IMR-90 (cell line): ENCODE results near the gene RNF17. TPM values are rescaled to one million over a fixed set of nuclear protein-coding genes. Genes with fewer than 3 reads are reported as not detected.

ENCODE experiments used
- ATAC-seq: fragments of 200-7000 bp; cut with Tn5 transposase; 2 replicates; pipeline ENCODE4 v1.9.1; 2020; ENCODE audit warnings: low read depth, mild to moderate bottlenecking, moderate library complexity
- BruUV-seq: library from RNA; stranded (reverse); fragments of 400-500 nt; replicated peaks from 2 replicates; lab custom pipeline; 2021; lab: Mats Ljungman, UMichigan
- CTCF ChIA-PET: fragments of 300-600 bp; formaldehyde crosslinking; extraction: SDS; loops from one replicate; lab custom pipeline; 2021; ENCODE audit warnings: antibody characterized with exemption; lab: Yijun Ruan, JAX
- POLR2A ChIA-PET: fragments of 300-600 bp; sonication (Branson Sonifier 250); formaldehyde crosslinking; loops from one replicate; lab custom pipeline; 2022; ENCODE audit warnings: antibody characterized with exemption; ENCODE audit not compliant: unreplicated experiment; lab: Charles Lee
- DNase-seq: peaks from one replicate; pipeline ENCODE4 v3.0.0; 2013
- H2AFZ ChIP-seq: replicated peaks from 2 replicates; pipeline ENCODE3; 2013; ENCODE audit warnings: low read length, mild to moderate bottlenecking; ENCODE audit not compliant: poor library complexity
- H2AK5ac ChIP-seq: 2 replicates; pipeline ENCODE4 v1.6.1; 2013; ENCODE audit warnings: low read depth, low read length, inconsistent platforms
- H2AK9ac ChIP-seq: replicated peaks from 2 replicates; pipeline ENCODE3; 2013; ENCODE audit warnings: mild to moderate bottlenecking, low read depth, low read length, moderate library complexity; ENCODE audit not compliant: poor library complexity
- H2BK120ac ChIP-seq: 2 replicates; pipeline ENCODE4 v1.6.1; 2013; ENCODE audit warnings: low read depth, low read length, inconsistent platforms
- H2BK15ac ChIP-seq: 3 replicates; pipeline ENCODE4 v1.6.1; 2013; ENCODE audit warnings: low read depth, low read length, inconsistent platforms
- H2BK20ac ChIP-seq: 2 replicates; pipeline ENCODE4 v1.6.1; 2013; ENCODE audit warnings: low read depth, mild to moderate bottlenecking, inconsistent platforms, low read length, moderate library complexity
- H2BK5ac ChIP-seq: 2 replicates; pipeline ENCODE4 v1.6.1; 2013; ENCODE audit warnings: mild to moderate bottlenecking, low read depth, low read length, inconsistent platforms; ENCODE audit not compliant: poor library complexity, severe bottlenecking
- H3K14ac ChIP-seq: replicated peaks from 2 replicates; pipeline ENCODE4 v1.6.1; 2013; ENCODE audit warnings: low read depth, low read length, inconsistent platforms
- H3K18ac ChIP-seq: 2 replicates; pipeline ENCODE4 v1.6.1; 2013; ENCODE audit warnings: low read depth, low read length, control low read depth
- H3K23ac ChIP-seq: 2 replicates; pipeline ENCODE4 v1.6.1; 2013; ENCODE audit warnings: low read depth, low read length, inconsistent platforms
- H3K27ac ChIP-seq: 2 replicates; pipeline ENCODE4 v1.5.1; 2013; ENCODE audit warnings: mild to moderate bottlenecking, control low read depth, low read length; ENCODE audit not compliant: insufficient read depth
- H3K27me3 ChIP-seq: 2 replicates; pipeline ENCODE4 v1.6.1; 2013; ENCODE audit warnings: low read length; ENCODE audit not compliant: control insufficient read depth, insufficient read depth
- H3K36me3 ChIP-seq: 2 replicates; pipeline ENCODE4 v1.6.1; 2013; ENCODE audit warnings: low read length, mixed read lengths; ENCODE audit not compliant: control insufficient read depth, insufficient read depth
- H3K4ac ChIP-seq: 2 replicates; pipeline ENCODE4 v1.6.1; 2013; ENCODE audit warnings: low read depth, low read length, inconsistent platforms
- H3K4me1 ChIP-seq: 2 replicates; pipeline ENCODE4 v1.6.1; 2013; ENCODE audit warnings: low read length, mixed read lengths; ENCODE audit not compliant: control insufficient read depth, insufficient read depth
- H3K4me2 ChIP-seq: 2 replicates; pipeline ENCODE4 v1.6.1; 2013; ENCODE audit warnings: low read depth, mild to moderate bottlenecking, control low read depth, low read length, moderate library complexity
- H3K4me3 ChIP-seq: 2 replicates; pipeline ENCODE4 v1.5.1; 2013; ENCODE audit warnings: low read depth, mild to moderate bottlenecking, control low read depth, low read length, moderate library complexity; ENCODE audit not compliant: insufficient read depth
- H3K56ac ChIP-seq: 2 replicates; pipeline ENCODE4 v1.6.1; 2013; ENCODE audit warnings: low read length, inconsistent platforms; ENCODE audit not compliant: insufficient read depth; ENCODE audit errors: extremely low read depth
- H3K79me1 ChIP-seq, 2 experiments: 2 replicates each; pipeline ENCODE4 v1.6.1; 2013; ENCODE audit warnings: low read length in 2 of 2, inconsistent platforms in 1 of 2, low read depth in 1 of 2
- H3K9ac ChIP-seq: 2 replicates; pipeline ENCODE4 v1.6.1; 2013; ENCODE audit warnings: low read depth, low read length, control low read depth
- H3K9me1 ChIP-seq: 2 replicates; pipeline ENCODE4 v1.6.1; 2013; ENCODE audit warnings: low read length, inconsistent platforms; ENCODE audit not compliant: insufficient read depth
- H3K9me3 ChIP-seq: 2 replicates; pipeline ENCODE4 v1.6.1; 2013; ENCODE audit warnings: low read length; ENCODE audit not compliant: control insufficient read depth, insufficient read depth
- H4K20me1 ChIP-seq: 2 replicates; pipeline ENCODE4 v1.6.1; 2013; ENCODE audit warnings: low read length, inconsistent platforms; ENCODE audit not compliant: insufficient read depth
- H4K5ac ChIP-seq: 2 replicates; pipeline ENCODE4 v1.6.1; 2013; ENCODE audit warnings: mild to moderate bottlenecking, low read depth, low read length, control low read depth
- H4K8ac ChIP-seq, 2 experiments: 2 replicates each; pipeline ENCODE4 v1.6.1; 2013; ENCODE audit warnings: low read depth in 2 of 2, low read length in 2 of 2, control low read depth in 1 of 2, inconsistent platforms in 1 of 2
- H4K91ac ChIP-seq: 2 replicates; pipeline ENCODE4 v1.6.1; 2013; ENCODE audit warnings: low read depth, low read length, inconsistent platforms; ENCODE audit not compliant: insufficient read depth
- BHLHE40 ChIP-seq: fragments of 150-350 bp; IDR thresholded peaks from 2 replicates; pipeline ENCODE4 v1.6.1; 2016; ENCODE audit warnings: mild to moderate bottlenecking, low read depth, low read length
- CEBPB ChIP-seq: IDR thresholded peaks from 2 replicates; pipeline ENCODE4 v1.6.1; 2012; ENCODE audit warnings: low read depth, low read length, improper control_type of control experiment
- CHD1 ChIP-seq: IDR thresholded peaks from 2 replicates; pipeline ENCODE4 v1.6.1; 2012; ENCODE audit warnings: low read depth, low read length, improper control_type of control experiment
- FOS ChIP-seq: fragments of 150-350 bp; IDR thresholded peaks from 2 replicates; pipeline ENCODE4 v1.6.1; 2016; ENCODE audit warnings: low read depth, low read length
- MAZ ChIP-seq: IDR thresholded peaks from 2 replicates; pipeline ENCODE4 v1.6.1; 2012; ENCODE audit warnings: low read depth, mild to moderate bottlenecking, low read length, improper control_type of control experiment, moderate library complexity, borderline replicate concordance
- RFX5 ChIP-seq: IDR thresholded peaks from 2 replicates; pipeline ENCODE4 v1.8.0; 2012; ENCODE audit warnings: low read depth, mild to moderate bottlenecking, low read length, moderate library complexity
- SMC3 ChIP-seq: fragments of 150-350 bp; IDR thresholded peaks from 2 replicates; pipeline ENCODE4 v1.6.1; 2016; ENCODE audit warnings: low read depth, mild to moderate bottlenecking, antibody characterized with exemption, low read length, moderate library complexity
- WGBS, 2 experiments: methylation state at CpG; one replicate each; pipeline versions ENCODE4 v1.1.5 to v1.1.7; 2013; ENCODE audit warnings: missing lambda C conversion rate in 2 of 2; ENCODE audit not compliant: insufficient read length in 1 of 2; ENCODE audit errors: extremely low coverage in 2 of 2; 5-methylcytosine and 5-hydroxymethylcytosine counted together
- dilution Hi-C: fragments of 300-500 bp; cut with HindIII; formaldehyde crosslinking; loops from one replicate; pipeline ENCODE4 v1.14.3; 2018; ENCODE audit warnings: low sequenced_read_pairs; ENCODE audit not compliant: unreplicated experiment
- in situ Hi-C: fragments of 300-500 bp; cut with MboI; formaldehyde crosslinking; loops from 3 replicates; pipeline ENCODE4 v1.14.3; 2019; ENCODE audit warnings: low sequenced_read_pairs, inconsistent platforms, mixed read lengths
- intact Hi-C: fragments of 100-400 bp; cut with micrococcal nuclease; formaldehyde crosslinking; loops from 2 replicates; pipeline ENCODE4 v1.10.0; 2022
- polyA plus RNA-seq, 3 experiments: library from polyadenylated mRNA; depleted of rRNA; stranded (reverse); fragments of >200 nt; gene quantifications; 2 replicates each; pipeline ENCODE4 v1.2.3, GENCODE V29; 2012; ENCODE audit warnings: low replicate concordance in 1 of 3
- total RNA-seq: library from RNA; depleted of rRNA; stranded (reverse); fragments of >200 nt; gene quantifications from 2 replicates; pipeline ENCODE4 v1.2.3, GENCODE V29; 2012

Gene RNF17
- total and polyA plus RNA-seq, 2 of the 4 experiments (the other 2 are of a cell fraction) = 0.03 to 0.18 TPM

DNA sequence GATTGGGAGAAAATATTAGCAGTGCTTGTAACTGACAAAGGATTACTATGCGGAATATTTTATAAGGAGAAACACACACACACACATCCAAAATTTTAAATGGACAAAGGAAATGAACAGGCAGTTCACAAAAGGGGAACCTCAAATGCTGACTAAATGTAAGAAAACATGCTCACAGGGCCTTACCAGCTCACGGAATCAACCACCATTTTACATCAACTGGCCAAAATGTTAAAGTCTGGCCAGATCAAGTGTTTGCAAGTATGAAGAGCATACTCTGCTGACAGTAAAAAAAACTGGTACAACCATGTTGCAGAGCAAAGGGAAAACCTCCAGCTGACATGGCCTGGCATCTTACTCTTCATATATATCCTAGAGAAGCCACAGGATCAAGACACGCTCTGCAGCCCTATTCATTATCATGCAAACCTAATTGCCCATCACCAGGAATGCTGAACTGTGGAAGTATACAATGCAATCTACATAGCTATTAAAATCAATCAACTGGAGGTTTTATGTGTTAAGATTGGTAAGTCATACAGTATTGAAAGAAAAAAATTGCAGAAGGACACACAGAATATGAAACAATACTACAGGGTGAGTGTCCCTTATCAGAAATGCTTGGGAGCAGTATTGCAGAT, 124.4 kb downstream of the RNF17 start:
- Histone ChIP-seq H3K23ac (no peak overlapping the region), H3K27me3 (no peaks in the 10 kb centered on the region), H4K20me1 (no peaks in the 10 kb centered on the region), H3K36me3 (peaks cover 25% of the 10 kb centered on the region), H3K79me1 (peaks cover 0 to 3% of the 10 kb centered on the region in 2 experiments; a peak in 1 of 4 replicates), H2BK120ac (no peak overlapping the region), H3K18ac (no peak overlapping the region), H2BK5ac (no peak overlapping the region), H2AK5ac (no peak overlapping the region), H3K14ac (no peak overlapping the region), H2BK20ac (no peak overlapping the region), H4K91ac (no peak overlapping the region), H3K4me2 (no peak overlapping the region), H3K27ac (no peak overlapping the region), H3K56ac (no peak overlapping the region), H3K9me3 (no peaks in the 10 kb centered on the region), H3K9me1 (peaks cover 3% of the 10 kb centered on the region; the same call in 1 of the 2 replicates), H2AK9ac (no peak overlapping the region), H4K5ac (no peak overlapping the region), H4K8ac (no peak overlapping the region), H3K4me3 (no peak overlapping the region), H3K4ac (no peak overlapping the region), H2AFZ (no peak overlapping the region), H3K9ac (no peak overlapping the region), H3K4me1 (no peaks in the 10 kb centered on the region), H2BK15ac (no peak overlapping the region)
- BruUV-seq = no TSS peak
- ATAC-seq (no peak), DNase-seq (no peak)
- dilution Hi-C loops (no loop called here), in situ Hi-C loops (no loop called here), intact Hi-C loops (no loop called here)
- WGBS, 2 experiments = no CpG with 5 or more reads among the region's 3 CpGs
- CTCF ChIA-PET = no interaction called here
- TF ChIP-seq CEBPB (no peak), CHD1 (no peak), SMC3 (no peak), FOS (no peak), BHLHE40 (no peak), MAZ (no peak), RFX5 (no peak)
- POLR2A ChIA-PET = interaction anchor here (0.6 kb wide), 1 partner anchor 399 kb away, joined by 5 read pairs; no protein-coding TSS in a partner anchor
